Measurements from ENCODE around the gene RASSF4. TPM values are rescaled to one million over a fixed set of nuclear protein-coding genes. Genes with fewer than 3 reads are reported as not detected.

Gene RASSF4
- total RNA-seq, 3 donors from 2014 or later = 18.7 to 364 (median 41.1) TPM

- H3K27me3 ChIP-seq = no peaks in the 10 kb centered on the region
- intact Hi-C loops (cut with DNase I; ENCODE audit: low total_unique reads) = no loop called here
These were observed 12.0 kb upstream of the RASSF4 start for GRCh38 chr10:44947371-44948152.

GRCh38 chr10:44948642-44949041 lies 11.0 kb upstream of the RASSF4 start:
- Histone ChIP-seq H3K27me3 (no peaks in the 10 kb centered on the region), H3K36me3 (no peaks in the 10 kb centered on the region), H3K4me1 (no peaks in the 10 kb centered on the region), H3K9me3 (no peaks in the 10 kb centered on the region), H3K4me3 (no peak overlapping the region), H3K27ac (no peak overlapping the region)
- TF ChIP-seq POLR2A (IDR thresholded peaks at IDR 0.05) (no peak), POLR2AphosphoS5 (IDR thresholded peaks at IDR 0.05) (no peak)
- TF ChIP-seq, protein P1, sequence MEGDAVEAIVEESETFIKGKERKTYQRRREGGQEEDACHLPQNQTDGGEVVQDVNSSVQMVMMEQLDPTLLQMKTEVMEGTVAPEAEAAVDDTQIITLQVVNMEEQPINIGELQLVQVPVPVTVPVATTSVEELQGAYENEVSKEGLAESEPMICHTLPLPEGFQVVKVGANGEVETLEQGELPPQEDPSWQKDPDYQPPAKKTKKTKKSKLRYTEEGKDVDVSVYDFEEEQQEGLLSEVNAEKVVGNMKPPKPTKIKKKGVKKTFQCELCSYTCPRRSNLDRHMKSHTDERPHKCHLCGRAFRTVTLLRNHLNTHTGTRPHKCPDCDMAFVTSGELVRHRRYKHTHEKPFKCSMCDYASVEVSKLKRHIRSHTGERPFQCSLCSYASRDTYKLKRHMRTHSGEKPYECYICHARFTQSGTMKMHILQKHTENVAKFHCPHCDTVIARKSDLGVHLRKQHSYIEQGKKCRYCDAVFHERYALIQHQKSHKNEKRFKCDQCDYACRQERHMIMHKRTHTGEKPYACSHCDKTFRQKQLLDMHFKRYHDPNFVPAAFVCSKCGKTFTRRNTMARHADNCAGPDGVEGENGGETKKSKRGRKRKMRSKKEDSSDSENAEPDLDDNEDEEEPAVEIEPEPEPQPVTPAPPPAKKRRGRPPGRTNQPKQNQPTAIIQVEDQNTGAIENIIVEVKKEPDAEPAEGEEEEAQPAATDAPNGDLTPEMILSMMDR (IDR thresholded peaks at IDR 0.05) = no peak
- no peak for DNase-seq (ENCODE audit: low spot score in 2 of 2)
- intact Hi-C loops (cut with DNase I; ENCODE audit: low total_unique reads) = no loop called here

More at GRCh38 chr10:44947371-44948152, 12.0 kb upstream of the RASSF4 start:
- TF ChIP-seq, protein P1 (IDR thresholded peaks at IDR 0.05) = no peak
- TF ChIP-seq POLR2AphosphoS5 (IDR thresholded peaks at IDR 0.05) = no peak
- no peak for TF ChIP-seq POLR2A (IDR thresholded peaks at IDR 0.05)
- Histone ChIP-seq H3K36me3 (no peaks in the 10 kb centered on the region), H3K9me3 (no peaks in the 10 kb centered on the region), H3K27ac (no peak overlapping the region), H3K4me1 (no peaks in the 10 kb centered on the region), H3K4me3 (no peak overlapping the region)
- no peak for DNase-seq (ENCODE audit: low spot score in 2 of 2)

DNA sequence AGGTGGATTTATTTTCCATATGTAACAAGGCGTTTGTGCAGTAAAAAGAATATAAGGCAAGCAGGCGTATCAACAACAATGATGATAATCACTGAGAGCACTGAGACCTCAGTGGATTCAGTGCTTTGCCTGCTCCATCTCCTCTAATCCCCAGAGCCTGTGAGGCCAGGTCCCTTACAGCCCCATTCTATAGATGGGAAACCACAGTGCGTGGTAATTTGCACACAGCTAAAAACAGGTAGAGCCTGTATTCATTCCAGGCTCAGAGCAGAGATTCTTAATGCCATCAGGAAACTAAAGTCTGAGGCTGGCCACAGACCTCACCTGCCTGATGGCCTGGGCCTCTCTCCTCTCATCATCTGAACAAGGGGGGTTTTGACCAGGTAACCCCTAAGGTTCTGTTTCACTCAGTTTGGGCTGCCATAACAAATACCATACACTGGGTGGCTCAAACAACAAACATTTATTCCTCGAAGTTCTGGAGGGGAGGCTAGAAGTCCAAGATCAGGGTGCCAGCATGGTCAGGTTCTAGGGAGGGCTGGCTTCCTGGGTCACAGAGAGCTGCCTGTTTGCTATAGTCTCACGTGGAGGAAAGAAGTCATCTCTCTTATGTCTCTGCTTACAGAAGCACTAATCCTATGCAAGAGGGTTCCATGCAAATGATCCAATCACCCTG lies 10.3 kb upstream of the RASSF4 start:
- Histone ChIP-seq H3K36me3 (no peaks in the 10 kb centered on the region), H3K27ac (no peak overlapping the region), H3K4me1 (no peaks in the 10 kb centered on the region), H3K27me3 (no peaks in the 10 kb centered on the region), H3K4me3 (no peak overlapping the region), H3K9me3 (no peaks in the 10 kb centered on the region)
- TF ChIP-seq, protein P1 (IDR thresholded peaks at IDR 0.05) = no peak
- no peak for TF ChIP-seq POLR2A (IDR thresholded peaks at IDR 0.05)
- TF ChIP-seq POLR2AphosphoS5 (IDR thresholded peaks at IDR 0.05) = no peak
- DNase-seq (ENCODE audit: low spot score in 2 of 2) = no peak
- intact Hi-C loops (cut with DNase I; ENCODE audit: low total_unique reads) = no loop called here

DNA sequence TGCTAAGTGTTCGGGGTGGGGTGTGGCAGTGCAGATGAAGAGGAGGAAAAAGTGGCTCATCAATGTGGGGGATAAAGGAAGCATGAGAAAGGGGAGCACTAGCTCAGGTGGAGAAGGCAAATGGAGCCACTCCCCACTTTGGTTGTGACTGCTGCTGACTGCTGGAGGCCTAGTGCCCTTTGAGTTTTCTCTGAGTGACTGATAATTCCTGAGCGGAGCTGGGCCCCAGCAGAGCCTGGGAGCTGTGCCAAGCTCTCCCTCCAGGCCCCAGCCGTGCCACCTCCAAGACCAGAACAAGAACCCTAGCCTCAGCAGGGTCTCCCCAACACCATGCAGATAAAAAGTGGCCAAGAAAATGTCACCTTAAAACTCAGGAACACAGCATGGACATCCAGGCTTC lies 9.7 kb upstream of the RASSF4 start:
- intact Hi-C loops (cut with DNase I; ENCODE audit: low total_unique reads) = no loop called here
- Histone ChIP-seq H3K4me3 (no peak overlapping the region), H3K27ac (no peak overlapping the region), H3K9me3 (no peaks in the 10 kb centered on the region), H3K4me1 (no peaks in the 10 kb centered on the region), H3K36me3 (no peaks in the 10 kb centered on the region), H3K27me3 (no peaks in the 10 kb centered on the region)
- TF ChIP-seq POLR2A (IDR thresholded peaks at IDR 0.05) = no peak
- no peak for DNase-seq (ENCODE audit: low spot score in 2 of 2)

GRCh38 chr10:44950326-44951225 lies 9.0 kb upstream of the RASSF4 start:
- Histone ChIP-seq H3K27me3 (no peaks in the 10 kb centered on the region), H3K36me3 (no peaks in the 10 kb centered on the region), H3K9me3 (no peaks in the 10 kb centered on the region), H3K4me3 (no peak overlapping the region), H3K4me1 (no peaks in the 10 kb centered on the region), H3K27ac (no peak overlapping the region)
- DNase-seq (ENCODE audit: low spot score in 2 of 2) = no peak
- intact Hi-C loops (cut with DNase I; ENCODE audit: low total_unique reads) = no loop called here
- no peak for TF ChIP-seq POLR2AphosphoS5 (IDR thresholded peaks at IDR 0.05)
- no peak for TF ChIP-seq POLR2A (IDR thresholded peaks at IDR 0.05)
- TF ChIP-seq, protein P1 (IDR thresholded peaks at IDR 0.05) = no peak

Measured in breast epithelium (tissue), 4 donors.